ENCODE data around the gene ZNF563.
A peak's percentile ranks its signal among the peaks of the same experiment; 100 is the strongest.
"Not testable (repeated sequence)": the region's sequence is repeated elsewhere in the genome, so short reads cannot be mapped to it uniquely, and the experiment has no call there.

The ZNF563 gene

DNA sequence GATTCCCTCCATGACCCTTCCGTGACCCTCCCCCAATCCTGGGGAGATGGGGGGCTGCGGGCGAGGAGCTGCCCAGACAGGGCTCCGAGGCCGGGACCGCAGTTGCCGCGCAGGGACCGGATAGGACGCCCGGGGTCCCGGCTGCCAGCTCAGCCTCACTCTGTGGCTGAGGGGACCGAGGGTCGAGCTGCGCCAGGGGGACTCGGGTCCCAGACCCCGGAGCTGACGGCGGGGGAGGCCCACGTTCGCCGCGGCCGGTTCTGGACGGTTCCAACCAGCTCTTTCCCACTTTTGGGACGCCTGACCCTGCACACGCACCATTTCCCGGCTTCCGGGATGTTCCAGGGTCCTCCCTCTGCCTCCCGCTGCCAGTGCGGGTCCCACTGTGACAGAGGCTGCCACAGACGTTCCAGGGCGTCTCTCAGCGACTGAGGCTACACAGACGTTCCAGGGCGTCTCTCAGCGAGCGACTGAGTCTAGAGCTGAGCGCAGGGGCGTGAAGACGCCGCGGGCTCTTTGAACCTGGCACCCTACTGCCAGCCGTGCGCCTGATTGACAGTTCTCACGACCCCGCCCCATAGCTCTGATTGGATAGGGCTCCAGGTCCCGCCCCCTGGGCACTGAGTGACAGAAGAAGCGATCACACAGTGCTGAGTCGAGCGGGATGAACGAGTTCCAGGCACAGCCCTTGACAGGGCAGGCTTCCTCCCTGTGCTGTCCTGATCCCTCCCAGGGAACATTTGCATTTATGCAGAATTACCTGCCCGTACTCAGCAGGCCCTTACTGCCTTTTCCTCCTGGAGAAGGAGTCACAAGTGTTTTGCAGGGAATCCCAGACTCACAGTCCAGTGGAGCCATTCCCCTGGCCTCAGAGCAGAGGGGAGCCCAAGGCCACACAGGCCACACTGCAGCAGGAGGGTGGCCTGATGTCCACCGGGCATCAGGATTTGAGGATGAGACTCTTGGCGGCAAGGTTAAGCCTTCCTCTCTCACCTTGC lies at the start of gene ZNF563:
TSS of gene ZNF563 (minus strand) at position 472 of the 998 bp plus-strand sequence. CDS start at position 321, 151 bp downstream.
- TF ChIP-seq, protein P1, sequence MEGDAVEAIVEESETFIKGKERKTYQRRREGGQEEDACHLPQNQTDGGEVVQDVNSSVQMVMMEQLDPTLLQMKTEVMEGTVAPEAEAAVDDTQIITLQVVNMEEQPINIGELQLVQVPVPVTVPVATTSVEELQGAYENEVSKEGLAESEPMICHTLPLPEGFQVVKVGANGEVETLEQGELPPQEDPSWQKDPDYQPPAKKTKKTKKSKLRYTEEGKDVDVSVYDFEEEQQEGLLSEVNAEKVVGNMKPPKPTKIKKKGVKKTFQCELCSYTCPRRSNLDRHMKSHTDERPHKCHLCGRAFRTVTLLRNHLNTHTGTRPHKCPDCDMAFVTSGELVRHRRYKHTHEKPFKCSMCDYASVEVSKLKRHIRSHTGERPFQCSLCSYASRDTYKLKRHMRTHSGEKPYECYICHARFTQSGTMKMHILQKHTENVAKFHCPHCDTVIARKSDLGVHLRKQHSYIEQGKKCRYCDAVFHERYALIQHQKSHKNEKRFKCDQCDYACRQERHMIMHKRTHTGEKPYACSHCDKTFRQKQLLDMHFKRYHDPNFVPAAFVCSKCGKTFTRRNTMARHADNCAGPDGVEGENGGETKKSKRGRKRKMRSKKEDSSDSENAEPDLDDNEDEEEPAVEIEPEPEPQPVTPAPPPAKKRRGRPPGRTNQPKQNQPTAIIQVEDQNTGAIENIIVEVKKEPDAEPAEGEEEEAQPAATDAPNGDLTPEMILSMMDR (IDR thresholded peaks at IDR 0.05; ENCODE audit: extremely low read depth, missing control alignments), result no peak
- DNase-seq (ENCODE audit: low spot score), result peak; percentile 92

DNA sequence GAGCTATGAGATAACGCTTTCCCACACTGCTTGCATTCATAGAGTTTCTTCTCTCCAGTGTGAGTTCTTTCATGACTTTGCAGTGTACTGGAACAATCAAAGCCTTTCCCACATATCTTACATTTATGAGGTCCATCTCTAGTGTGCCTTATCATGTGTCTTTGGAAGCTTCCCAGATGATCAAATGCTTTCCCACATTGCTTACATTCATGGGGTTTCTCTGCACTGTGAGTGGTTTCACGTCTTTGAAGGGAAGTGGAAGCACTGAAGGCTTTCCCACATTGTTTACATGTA lies 47.0 kb upstream of the ZNF563 start:
- TF ChIP-seq, protein P1 (IDR thresholded peaks at IDR 0.05; ENCODE audit: extremely low read depth, missing control alignments), result no peak
- no peak for DNase-seq (ENCODE audit: low spot score)

DNA sequence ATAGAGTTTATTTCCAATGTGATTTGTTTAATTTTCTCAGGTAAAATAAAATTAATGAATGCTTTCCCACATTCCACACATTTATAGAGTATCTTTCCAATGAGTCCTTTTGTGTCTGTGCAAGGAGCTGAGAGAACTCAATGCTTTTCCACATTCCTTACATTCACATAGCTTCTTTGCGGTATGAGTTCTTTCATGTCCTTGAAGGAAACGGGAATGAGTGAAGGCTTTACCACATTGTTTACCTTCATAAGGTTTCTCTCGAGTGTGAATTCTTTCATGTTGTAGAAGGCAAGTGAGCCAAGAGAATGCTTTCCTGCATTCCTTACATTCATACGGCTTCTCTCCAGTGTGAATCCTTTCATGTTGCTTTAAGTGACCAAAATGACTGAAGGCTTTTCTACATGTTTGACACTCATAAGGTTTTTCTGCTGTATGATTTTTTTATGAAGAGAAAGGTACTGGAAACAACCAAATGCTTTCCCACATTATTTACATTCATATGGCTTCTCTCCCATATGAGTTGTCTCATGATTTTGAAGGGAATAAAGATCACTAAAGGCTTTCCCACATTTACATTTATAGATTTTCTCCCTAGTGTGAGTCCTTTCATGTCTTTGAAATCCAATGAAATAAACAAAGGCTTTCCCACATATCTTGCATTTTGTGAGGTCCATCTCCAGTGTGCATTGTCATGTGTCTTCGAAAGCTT lies 46.5 kb upstream of the ZNF563 start:
- TF ChIP-seq, protein P1 (IDR thresholded peaks at IDR 0.05; ENCODE audit: extremely low read depth, missing control alignments), result no peak
- no peak for DNase-seq (ENCODE audit: low spot score)

DNA sequence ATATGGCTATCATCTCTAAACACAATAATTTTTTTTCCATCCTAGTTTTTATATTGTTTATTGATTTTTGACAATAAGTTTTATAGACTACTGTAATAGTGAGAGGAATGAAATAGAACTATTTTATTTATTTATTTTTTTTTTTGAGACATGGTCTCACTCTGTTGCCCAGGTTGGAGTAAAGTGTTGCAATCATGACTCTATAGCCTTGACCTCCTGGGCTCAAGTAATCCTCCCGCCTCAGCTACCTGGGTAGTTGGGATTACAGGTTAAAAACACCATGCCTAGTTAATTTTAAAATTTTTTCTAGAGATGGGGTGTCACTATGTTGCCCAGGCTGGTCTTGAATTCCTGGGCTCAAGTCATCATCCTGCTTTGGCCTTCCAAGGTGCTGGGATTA lies 40.6 kb upstream of the ZNF563 start:
- DNase-seq (ENCODE audit: low spot score), result no peak
- TF ChIP-seq, protein P1 (IDR thresholded peaks at IDR 0.05; ENCODE audit: extremely low read depth, missing control alignments), result no peak

DNA sequence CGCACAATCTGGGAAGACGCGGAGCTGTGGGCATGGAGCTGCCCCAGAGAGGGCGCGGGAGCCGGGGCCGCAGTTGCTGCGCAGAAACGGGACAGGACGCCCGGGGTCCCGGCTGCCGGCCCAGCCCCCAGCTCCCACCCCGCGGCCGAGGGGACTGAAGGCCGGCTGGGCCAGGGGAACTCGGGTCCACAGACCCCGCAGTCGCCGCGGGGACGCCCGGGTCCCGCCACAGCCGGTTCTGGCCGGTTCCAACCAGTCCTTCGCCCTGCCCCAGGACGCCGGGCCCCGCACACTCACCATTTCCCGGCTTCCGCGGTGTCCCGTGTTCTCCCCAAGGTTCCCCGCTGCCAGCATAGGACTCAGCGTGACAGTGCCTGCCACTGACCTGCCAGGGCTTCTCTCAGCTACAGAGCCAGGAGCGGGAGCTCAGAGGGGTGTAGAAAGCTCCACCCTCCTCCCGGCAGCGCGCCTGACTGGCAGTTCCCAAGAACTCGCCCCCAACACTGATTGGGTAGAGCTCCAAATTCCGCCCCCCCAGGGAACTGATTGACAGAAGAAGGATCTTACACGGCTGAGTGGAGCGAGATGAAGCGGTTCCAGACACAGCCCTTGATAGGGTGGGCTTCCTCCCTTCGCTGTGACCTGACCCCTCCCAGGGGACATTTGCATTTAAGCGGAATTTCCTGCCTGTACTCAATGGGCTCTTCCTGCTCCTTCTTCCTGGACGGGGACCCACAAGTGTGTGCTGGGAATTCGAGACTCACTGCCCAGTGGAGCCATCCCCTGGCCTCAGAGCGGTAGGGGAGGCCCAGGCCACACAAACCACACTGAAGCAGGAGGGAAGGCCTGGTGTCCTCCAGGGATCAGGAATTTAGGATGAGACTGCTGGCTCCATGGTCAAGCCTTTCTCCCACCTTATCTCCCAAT lies 32.1 kb upstream of the ZNF563 start, which contains the start of gene ZNF442:
TSS of gene ZNF442 (minus strand) at position 448 of the 927 bp plus-strand sequence. CDS start 2,052 bp downstream, outside the sequence.
- peak; percentile 97 for DNase-seq (ENCODE audit: low spot score)
- TF ChIP-seq, protein P1 (IDR thresholded peaks at IDR 0.05; ENCODE audit: extremely low read depth, missing control alignments), result no peak

- peak; percentile 56 for DNase-seq (ENCODE audit: low spot score)
- TF ChIP-seq, protein P1 (IDR thresholded peaks at IDR 0.05; ENCODE audit: extremely low read depth, missing control alignments), result no peak
Measured at GRCh38 chr19:12364391-12365235, 31.2 kb upstream of the ZNF563 start.

DNA sequence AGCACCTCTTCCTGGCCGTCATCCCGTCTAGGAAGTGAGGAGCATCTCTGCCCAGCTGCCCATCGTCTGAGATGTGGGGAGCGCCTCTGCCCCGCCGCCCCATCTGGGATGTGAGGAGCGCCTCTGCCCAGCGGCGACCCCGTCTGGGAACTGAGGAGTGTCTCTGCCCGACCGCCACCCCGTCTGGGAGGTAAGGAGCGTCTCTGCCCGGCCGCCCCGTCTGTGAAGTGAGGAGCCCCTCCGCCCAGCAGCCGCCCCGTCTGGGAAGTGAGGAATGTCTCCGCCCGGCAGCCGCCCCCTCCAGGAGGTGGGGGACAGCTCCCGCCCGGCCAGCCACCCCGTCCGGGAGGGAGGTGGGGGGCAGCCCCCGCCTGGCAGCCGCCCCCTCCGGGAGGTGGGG lies 28.8 kb upstream of the ZNF563 start:
- not testable (repeated sequence) for DNase-seq (ENCODE audit: low spot score)

Measured in GM20000 (cell line).